HepG2 (cell line): ENCODE data around the gene GPATCH8. TPM values are rescaled to one million over a fixed set of nuclear protein-coding genes. Genes with fewer than 3 reads are reported as not detected.

ENCODE experiments used
- ADNP ChIP-seq: sonication (generic); formaldehyde crosslinking; IDR thresholded peaks from 2 replicates; pipeline ENCODE4 v1.4.0; 2020; ENCODE audit warnings: missing genetic modification reagents
- ARID2 ChIP-seq: sonication (generic); formaldehyde crosslinking; IDR thresholded peaks from 2 replicates; pipeline ENCODE4 v1.8.1; 2022; ENCODE audit warnings: mild to moderate bottlenecking, missing genetic modification reagents, borderline replicate concordance
- ATAD3A ChIP-seq: sonication (generic); formaldehyde crosslinking; IDR thresholded peaks from 2 replicates; pipeline ENCODE4 v1.4.0; 2020; ENCODE audit warnings: missing genetic modification reagents
- BHLHE40 ChIP-seq: IDR thresholded peaks from 2 replicates; pipeline ENCODE4 v1.6.1; 2011; ENCODE audit warnings: low read length, improper control_type of control experiment
- CENPT ChIP-seq: sonication (generic); formaldehyde crosslinking; IDR thresholded peaks from 2 replicates; pipeline ENCODE4 v1.8.0; 2022; ENCODE audit warnings: low read depth, mild to moderate bottlenecking, moderate library complexity, missing genetic modification reagents
- EEA1 ChIP-seq: sonication (generic); formaldehyde crosslinking; IDR thresholded peaks from 2 replicates; pipeline ENCODE4 v1.5.1; 2020; ENCODE audit warnings: mild to moderate bottlenecking, missing genetic modification reagents, borderline replicate concordance
- GFI1 ChIP-seq: sonication (generic); formaldehyde crosslinking; IDR thresholded peaks from 2 replicates; pipeline ENCODE4 v1.5.0; 2020; ENCODE audit warnings: missing genetic modification reagents, mild to moderate bottlenecking, borderline replicate concordance
- ISL2 ChIP-seq: sonication (generic); formaldehyde crosslinking; IDR thresholded peaks from 2 replicates; pipeline ENCODE4 v1.5.0; 2020; ENCODE audit warnings: missing genetic modification reagents
- MAFK ChIP-seq, 2 experiments: IDR thresholded peaks in 1 of 2; conservative IDR thresholded peaks in 1 of 2; 2 replicates each; pipeline ENCODE4 v1.6.1; 2011; ENCODE audit warnings: improper control_type of control experiment in 2 of 2, low read length in 2 of 2
- NONO ChIP-seq, 2 experiments: fragments of 450-650 bp in 1 of 2; sonication (generic) in 1 of 2; formaldehyde crosslinking in 1 of 2; IDR thresholded peaks in 1 of 2; conservative IDR thresholded peaks in 1 of 2; 2 replicates each; pipeline versions ENCODE4 v1.6.1 to v1.8.0; 2017 to 2022; ENCODE audit warnings: mild to moderate bottlenecking in 1 of 2, missing genetic modification reagents in 1 of 2, moderate library complexity in 1 of 2
- NR3C1 ChIP-seq: sonication (generic); formaldehyde crosslinking; IDR thresholded peaks from 2 replicates; pipeline ENCODE4 v1.4.0; 2020; ENCODE audit warnings: missing genetic modification reagents
- ONECUT2 ChIP-seq: sonication (generic); formaldehyde crosslinking; IDR thresholded peaks from 2 replicates; pipeline ENCODE4 v1.4.0; 2020; ENCODE audit warnings: missing genetic modification reagents
- POLR2A ChIP-seq, 2 experiments: IDR thresholded peaks; 2 replicates each; pipeline ENCODE4 v1.6.1; 2011; ENCODE audit warnings: low read depth in 2 of 2, low read length in 2 of 2, mild to moderate bottlenecking in 1 of 2, moderate library complexity in 1 of 2; ENCODE audit not compliant: insufficient read depth in 1 of 2
- RCOR2 ChIP-seq: IDR thresholded peaks from 2 replicates; pipeline ENCODE4 v1.6.1; 2016; ENCODE audit warnings: missing biosample characterization, missing genetic modification reagents
- RFX3 ChIP-seq: IDR thresholded peaks from 2 replicates; pipeline ENCODE4 v1.6.1; 2016; ENCODE audit warnings: missing biosample characterization, missing genetic modification reagents
- SP1 ChIP-seq, 2 experiments: fragments of 450-650 bp in 1 of 2; sonication (generic) in 1 of 2; formaldehyde crosslinking in 1 of 2; IDR thresholded peaks; 2 replicates each; pipeline versions ENCODE4 v1.4.0 to v1.6.1; 2016 to 2020; ENCODE audit warnings: missing genetic modification reagents in 1 of 2
- SRSF4 ChIP-seq: fragments of 200-400 bp; formaldehyde crosslinking; IDR thresholded peaks from one replicate; pipeline ENCODE4 v1.6.1; 2018; ENCODE audit warnings: mild to moderate bottlenecking, low read depth, low read length, moderate library complexity; ENCODE audit not compliant: poor library complexity, severe bottlenecking
- TAF15 ChIP-seq: fragments of 200-400 bp; formaldehyde crosslinking; IDR thresholded peaks from one replicate; pipeline ENCODE4 v1.6.1; 2018; ENCODE audit warnings: mild to moderate bottlenecking, low read depth, low read length; ENCODE audit not compliant: poor library complexity, severe bottlenecking
- ZFP41 ChIP-seq: sonication (generic); formaldehyde crosslinking; IDR thresholded peaks from 2 replicates; pipeline ENCODE4 v1.4.0; 2020; ENCODE audit warnings: mild to moderate bottlenecking, missing genetic modification reagents, borderline replicate concordance
- ZKSCAN1 ChIP-seq: fragments of 150-350 bp; IDR thresholded peaks from 2 replicates; pipeline ENCODE4 v1.6.1; 2014; ENCODE audit warnings: low read length
- ZNF432 ChIP-seq: sonication (generic); formaldehyde crosslinking; IDR thresholded peaks from 2 replicates; pipeline ENCODE4 v1.5.0; 2020; ENCODE audit warnings: missing genetic modification reagents, mild to moderate bottlenecking, borderline replicate concordance
- ZNF569 ChIP-seq: sonication (generic); formaldehyde crosslinking; IDR thresholded peaks from 2 replicates; pipeline ENCODE4 v1.5.0; 2020; ENCODE audit warnings: mild to moderate bottlenecking, missing genetic modification reagents, moderate library complexity, borderline replicate concordance
- ZNF749 ChIP-seq: sonication (generic); formaldehyde crosslinking; IDR thresholded peaks from 2 replicates; pipeline ENCODE4 v1.8.0; 2022; ENCODE audit warnings: mild to moderate bottlenecking, missing genetic modification reagents, moderate library complexity, borderline replicate concordance
- ZSCAN22 ChIP-seq: sonication (generic); formaldehyde crosslinking; IDR thresholded peaks from 2 replicates; pipeline ENCODE4 v1.4.0; 2020; ENCODE audit warnings: mild to moderate bottlenecking, missing genetic modification reagents
- polyA plus RNA-seq, 8 experiments: library from polyadenylated mRNA; depleted of rRNA in 3 of 8; stranded (reverse) in 7 of 8; unstranded in 1 of 8; fragments of >200 nt; fragmentation: Illumina TruSeq in 4 of 8; extraction: Trizol in 4 of 8; gene quantifications; 2 replicates each; pipeline versions ENCODE4 v1.2.1 to v1.2.3, GENCODE V29; 2011 to 2016; ENCODE audit warnings: low read depth in 4 of 8, missing spikeins in 1 of 8, mixed read lengths in 1 of 8; ENCODE audit not compliant: insufficient read depth in 1 of 8
- total RNA-seq, 5 experiments: library from RNA; depleted of rRNA; stranded (reverse); fragments of >200 nt; fragmentation: Illumina TruSeq; extraction: Trizol; gene quantifications; 2 replicates each; pipeline ENCODE4 v1.2.3, GENCODE V29; 2016; ENCODE audit warnings: low read depth in 1 of 5
- TF ChIP-seq, protein P1 (sequence below): sonication (generic); formaldehyde crosslinking; IDR thresholded peaks from 2 replicates; pipeline ENCODE4 v1.9.0; 2021; ENCODE audit warnings: missing genetic modification reagents, borderline replicate concordance
- TF ChIP-seq, protein P2 (sequence below): sonication (generic); formaldehyde crosslinking; IDR thresholded peaks from 2 replicates; pipeline ENCODE4 v1.5.0; 2020; ENCODE audit warnings: missing genetic modification reagents

Gene GPATCH8
- total and polyA plus RNA-seq, 2 of the 13 experiments (the other 11 are each of a cell fraction or from before 2014, with no cell fraction given) = 20.7 to 21.5 TPM

DNA sequence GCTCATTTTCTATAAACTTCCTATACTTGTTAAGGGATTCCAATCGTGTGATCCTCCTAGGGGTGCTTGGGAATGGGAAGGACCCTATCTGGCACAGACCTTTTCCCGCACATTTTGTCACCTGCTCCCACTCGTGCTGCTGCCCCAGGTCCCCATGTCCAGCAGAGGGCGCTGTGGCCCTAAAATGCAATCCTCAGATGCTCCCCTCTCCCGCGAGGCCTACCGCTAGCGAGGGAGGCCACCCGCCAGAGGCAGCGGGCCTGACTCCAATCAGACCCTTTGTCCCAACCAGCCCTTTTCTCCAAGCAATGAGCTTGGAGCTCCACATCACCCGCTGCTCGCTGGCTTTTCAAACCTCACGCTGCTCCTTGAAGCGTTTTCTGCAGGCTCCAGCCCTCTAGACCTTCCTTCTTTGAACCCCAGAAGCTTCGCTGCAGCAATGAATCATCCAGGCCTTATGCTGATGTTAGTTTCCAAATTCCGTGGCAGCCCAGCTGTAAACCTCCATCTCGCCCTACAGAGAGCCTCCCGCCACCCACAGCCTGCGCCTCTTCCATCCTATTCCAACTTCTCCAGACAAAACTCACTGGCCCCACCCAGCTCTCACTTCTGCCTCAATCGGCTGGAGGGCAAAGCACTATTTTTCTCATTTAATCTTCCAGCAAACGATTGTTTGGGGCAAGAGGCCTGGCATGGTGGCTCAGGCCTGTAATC, 30.5 kb upstream of the GPATCH8 start (continued):
- TF ChIP-seq NONO (IDR thresholded peaks at IDR 0.05) (no peak), NONO (CRISPR knock-in tag; conservative IDR thresholded peaks at IDR 0.05) (0 out of 2 replicates have a peak, but pooled peaks have one; percentile 39), TAF15 (no peak), BHLHE40 (peak; percentile 71), ZFP41 (CRISPR knock-in tag) (no peak), SRSF4 (no peak), ZSCAN22 (CRISPR knock-in tag) (no peak), ZNF432 (CRISPR knock-in tag) (no peak), ZNF569 (CRISPR knock-in tag) (no peak), NR3C1 (CRISPR knock-in tag) (no peak), ISL2 (CRISPR knock-in tag) (peak; percentile 57; the same call in 1 of the 2 replicates), CENPT (CRISPR knock-in tag) (no peak), GFI1 (CRISPR knock-in tag) (no peak), EEA1 (CRISPR knock-in tag) (no peak), ZKSCAN1 (no peak), POLR2A (IDR thresholded peaks at IDR 0.05; ENCODE audit: insufficient read depth in 1 of 2, low read depth in 2 of 2, low read length in 2 of 2) (0 out of 4 replicates have a peak, but pooled peaks of 1 of the 2 experiments have one; percentile 30), ATAD3A (CRISPR knock-in tag) (no peak), ONECUT2 (CRISPR knock-in tag) (no peak), ADNP (no peak), RFX3 (CRISPR knock-in tag) (no peak), ZNF749 (CRISPR knock-in tag) (no peak), SP1 (IDR thresholded peaks at IDR 0.05) (no peak), SP1 (CRISPR knock-in tag; IDR thresholded peaks at IDR 0.05) (no peak), RCOR2 (CRISPR knock-in tag) (no peak), MAFK (conservative IDR thresholded peaks at IDR 0.05 in 1 of 2, IDR thresholded peaks at IDR 0.05 in 1 of 2; ENCODE audit: low read length in 2 of 2) (no peak), ARID2 (CRISPR knock-in tag) (no peak)
- TF ChIP-seq, protein P1, sequence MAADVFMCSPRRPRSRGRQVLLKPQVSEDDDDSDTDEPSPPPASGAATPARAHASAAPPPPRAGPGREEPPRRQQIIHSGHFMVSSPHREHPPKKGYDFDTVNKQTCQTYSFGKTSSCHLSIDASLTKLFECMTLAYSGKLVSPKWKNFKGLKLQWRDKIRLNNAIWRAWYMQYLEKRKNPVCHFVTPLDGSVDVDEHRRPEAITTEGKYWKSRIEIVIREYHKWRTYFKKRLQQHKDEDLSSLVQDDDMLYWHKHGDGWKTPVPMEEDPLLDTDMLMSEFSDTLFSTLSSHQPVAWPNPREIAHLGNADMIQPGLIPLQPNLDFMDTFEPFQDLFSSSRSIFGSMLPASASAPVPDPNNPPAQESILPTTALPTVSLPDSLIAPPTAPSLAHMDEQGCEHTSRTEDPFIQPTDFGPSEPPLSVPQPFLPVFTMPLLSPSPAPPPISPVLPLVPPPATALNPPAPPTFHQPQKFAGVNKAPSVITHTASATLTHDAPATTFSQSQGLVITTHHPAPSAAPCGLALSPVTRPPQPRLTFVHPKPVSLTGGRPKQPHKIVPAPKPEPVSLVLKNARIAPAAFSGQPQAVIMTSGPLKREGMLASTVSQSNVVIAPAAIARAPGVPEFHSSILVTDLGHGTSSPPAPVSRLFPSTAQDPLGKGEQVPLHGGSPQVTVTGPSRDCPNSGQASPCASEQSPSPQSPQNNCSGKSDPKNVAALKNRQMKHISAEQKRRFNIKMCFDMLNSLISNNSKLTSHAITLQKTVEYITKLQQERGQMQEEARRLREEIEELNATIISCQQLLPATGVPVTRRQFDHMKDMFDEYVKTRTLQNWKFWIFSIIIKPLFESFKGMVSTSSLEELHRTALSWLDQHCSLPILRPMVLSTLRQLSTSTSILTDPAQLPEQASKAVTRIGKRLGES (CRISPR knock-in tag) = no peak
- TF ChIP-seq, protein P2, sequence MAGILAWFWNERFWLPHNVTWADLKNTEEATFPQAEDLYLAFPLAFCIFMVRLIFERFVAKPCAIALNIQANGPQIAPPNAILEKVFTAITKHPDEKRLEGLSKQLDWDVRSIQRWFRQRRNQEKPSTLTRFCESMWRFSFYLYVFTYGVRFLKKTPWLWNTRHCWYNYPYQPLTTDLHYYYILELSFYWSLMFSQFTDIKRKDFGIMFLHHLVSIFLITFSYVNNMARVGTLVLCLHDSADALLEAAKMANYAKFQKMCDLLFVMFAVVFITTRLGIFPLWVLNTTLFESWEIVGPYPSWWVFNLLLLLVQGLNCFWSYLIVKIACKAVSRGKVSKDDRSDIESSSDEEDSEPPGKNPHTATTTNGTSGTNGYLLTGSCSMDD = no peak
